Measurements from ENCODE around the gene MTFMT.
"Not testable (repeated sequence)": the region's sequence is repeated elsewhere in the genome, so short reads cannot be mapped to it uniquely, and the experiment has no call there.

The MTFMT gene

GRCh38 chr15:65034719-65035118, 5.3 kb upstream of the MTFMT start:
- DNase-seq, result no peak

GRCh38 chr15:65033659-65034269, 4.3 kb upstream of the MTFMT start:
- peak; percentile 42 for DNase-seq

GRCh38 chr15:65032801-65033537, 3.5 kb upstream of the MTFMT start:
- DNase-seq, result peak; percentile 60

GRCh38 chr15:65029736-65030208, 333 bp upstream of the MTFMT start:
- DNase-seq, result no peak

- no peak for DNase-seq
Observed at GRCh38 chr15:65028338-65028737, 1.1 kb downstream of the MTFMT start.

GRCh38 chr15:65027593-65027992, 1.8 kb downstream of the MTFMT start:
- no peak for DNase-seq

GRCh38 chr15:65026756-65027155, 2.7 kb downstream of the MTFMT start:
- no peak for DNase-seq

GRCh38 chr15:65021488-65021887, 8.0 kb downstream of the MTFMT start:
- no peak for DNase-seq

- no peak for DNase-seq
Observed at GRCh38 chr15:65020419-65020818, 9.0 kb downstream of the MTFMT start.

- not testable (repeated sequence) for DNase-seq
Observed at GRCh38 chr15:65011198-65011597, 18.2 kb downstream of the MTFMT start.

- no peak for DNase-seq
Observed at GRCh38 chr15:65008983-65009382, 20.5 kb downstream of the MTFMT start.

GRCh38 chr15:65006876-65007275, 22.6 kb downstream of the MTFMT start:
- DNase-seq, result no peak

GRCh38 chr15:65004993-65005392, 24.4 kb downstream of the MTFMT start:
- DNase-seq, result no peak

GRCh38 chr15:64997745-64998375, 31.6 kb downstream of the MTFMT start:
- no peak for DNase-seq

- DNase-seq, result no peak
Observed at GRCh38 chr15:64997066-64997465, 32.4 kb downstream of the MTFMT start.

- no peak for DNase-seq
Observed at GRCh38 chr15:64993290-64993689, 36.1 kb downstream of the MTFMT start.

GRCh38 chr15:64991536-64992135, 37.8 kb downstream of the MTFMT start:
- no peak for DNase-seq

- no peak for DNase-seq
Observed at GRCh38 chr15:64990168-64990470, 39.3 kb downstream of the MTFMT start.

GRCh38 chr15:64989416-64990167, 39.8 kb downstream of the MTFMT start, which contains the start of gene SPG21:
Gene SPG21 (minus strand): TSS chr15:64989914. CDS start chr15:64983569, 6,345 bp downstream.
- peak; percentile 93 for DNase-seq

- DNase-seq, result peak; percentile 23
Observed at GRCh38 chr15:64987136-64987535, 42.3 kb downstream of the MTFMT start.

- peak; percentile 64 for DNase-seq
Observed at GRCh38 chr15:64985366-64986033, 43.9 kb downstream of the MTFMT start.

GRCh38 chr15:64982472-64982871, 47.0 kb downstream of the MTFMT start:
- peak; percentile 63 for DNase-seq
